ENCODE data around the gene ZNF883.
"Not testable (repeated sequence)": the region's sequence is repeated elsewhere in the genome, so short reads cannot be mapped to it uniquely, and the experiment has no call there.

ZNF883 gene

GRCh38 chr9:113011911-113012381 is at the start of gene ZNF883:
Gene ZNF883 (minus strand): TSS chr9:113012192.
- Histone ChIP-seq H4K20me1 (ENCODE audit: insufficient read depth, low read length) (no peaks in the 10 kb centered on the region), H3K9ac (ENCODE audit: low read length) (peak within 1 kb of the TSS; percentile 14; the same call in 1 of the 2 replicates), H3F3A (ENCODE audit: insufficient read depth, low read length) (no peaks in the 10 kb centered on the region), H2AFZ (ENCODE audit: low read length) (peak within 1 kb of the TSS; percentile 44), H3K9me3 (replicated peaks; ENCODE audit: insufficient read depth, low read length) (no peaks in the 10 kb centered on the region), H3K4me3 (ENCODE audit: low read length) (peak within 1 kb of the TSS; percentile 46), H3K27me3 (replicated peaks; ENCODE audit: insufficient read depth, low read length) (no peaks in the 10 kb centered on the region), H3K27ac (ENCODE audit: low read length) (no peak within 1 kb of the TSS), H3K36me3 (replicated peaks; ENCODE audit: insufficient read depth, low read length) (no peaks in the 10 kb centered on the region), H3K79me2 (ENCODE audit: low read length) (no peaks in the 10 kb centered on the region), H3K4me1 (ENCODE audit: low read length) (no peaks in the 10 kb centered on the region), H3K9me2 (replicated peaks; ENCODE audit: insufficient read depth, low read length) (no peaks in the 10 kb centered on the region), H3K4me2 (ENCODE audit: low read depth, low read length) (peak within 1 kb of the TSS; percentile 52; the same call in 1 of the 2 replicates)
- TF ChIP-seq CTCF (IDR thresholded peaks at IDR 0.05; ENCODE audit: low read length) (no peak), EZH2 (optimal IDR thresholded peaks at IDR 0.05; ENCODE audit: low read depth, low read length) (no peak), EZH2phosphoT487 (IDR thresholded peaks at IDR 0.05; ENCODE audit: low read length) (no peak)
- DNase-seq = peak; percentile 50

- not testable (repeated sequence) for H3K4me3 ChIP-seq (ENCODE audit: low read length); H3K79me2 ChIP-seq (ENCODE audit: low read length); H3K27ac ChIP-seq (ENCODE audit: low read length); H3K9ac ChIP-seq (ENCODE audit: low read length); DNase-seq; H3F3A ChIP-seq (ENCODE audit: insufficient read depth, low read length); H3K27me3 ChIP-seq (replicated peaks; ENCODE audit: insufficient read depth, low read length); H3K9me2 ChIP-seq (replicated peaks; ENCODE audit: insufficient read depth, low read length); H3K4me2 ChIP-seq (ENCODE audit: low read depth, low read length); H3K4me1 ChIP-seq (ENCODE audit: low read length); H3K36me3 ChIP-seq (replicated peaks; ENCODE audit: insufficient read depth, low read length); H4K20me1 ChIP-seq (ENCODE audit: insufficient read depth, low read length); H3K9me3 ChIP-seq (replicated peaks; ENCODE audit: insufficient read depth, low read length); H2AFZ ChIP-seq (ENCODE audit: low read length)
Measured at GRCh38 chr9:113061072-113061850, 49.3 kb upstream of the ZNF883 start.

- H3K4me1 ChIP-seq (ENCODE audit: low read length); H3K4me2 ChIP-seq (ENCODE audit: low read depth, low read length); H3K4me3 ChIP-seq (ENCODE audit: low read length); H3K9me2 ChIP-seq (replicated peaks; ENCODE audit: insufficient read depth, low read length); H3K36me3 ChIP-seq (replicated peaks; ENCODE audit: insufficient read depth, low read length); H3F3A ChIP-seq (ENCODE audit: insufficient read depth, low read length); H2AFZ ChIP-seq (ENCODE audit: low read length); DNase-seq; H3K27me3 ChIP-seq (replicated peaks; ENCODE audit: insufficient read depth, low read length); H3K9me3 ChIP-seq (replicated peaks; ENCODE audit: insufficient read depth, low read length); H3K79me2 ChIP-seq (ENCODE audit: low read length); H4K20me1 ChIP-seq (ENCODE audit: insufficient read depth, low read length); H3K27ac ChIP-seq (ENCODE audit: low read length); H3K9ac ChIP-seq (ENCODE audit: low read length): not testable (repeated sequence)
Measured at GRCh38 chr9:113059581-113060284, 47.7 kb upstream of the ZNF883 start.

- Histone ChIP-seq H3K4me3 (ENCODE audit: low read length) (peak overlapping the region; percentile 71), H3K36me3 (replicated peaks; ENCODE audit: insufficient read depth, low read length) (no peaks in the 10 kb centered on the region), H3K27me3 (replicated peaks; ENCODE audit: insufficient read depth, low read length) (no peaks in the 10 kb centered on the region), H3K9me3 (replicated peaks; ENCODE audit: insufficient read depth, low read length) (no peaks in the 10 kb centered on the region), H3K9ac (ENCODE audit: low read length) (no peak overlapping the region), H2AFZ (ENCODE audit: low read length) (peak overlapping the region; percentile 91), H4K20me1 (ENCODE audit: insufficient read depth, low read length) (no peaks in the 10 kb centered on the region), H3F3A (ENCODE audit: insufficient read depth, low read length) (no peaks in the 10 kb centered on the region), H3K4me1 (ENCODE audit: low read length) (no peaks in the 10 kb centered on the region), H3K79me2 (ENCODE audit: low read length) (no peaks in the 10 kb centered on the region), H3K9me2 (replicated peaks; ENCODE audit: insufficient read depth, low read length) (no peaks in the 10 kb centered on the region), H3K4me2 (ENCODE audit: low read depth, low read length) (peak overlapping the region; percentile 56), H3K27ac (ENCODE audit: low read length) (no peak overlapping the region)
- no peak for TF ChIP-seq CTCF (IDR thresholded peaks at IDR 0.05; ENCODE audit: low read length)
- TF ChIP-seq EZH2 (optimal IDR thresholded peaks at IDR 0.05; ENCODE audit: low read depth, low read length) = no peak
- TF ChIP-seq EZH2phosphoT487 (IDR thresholded peaks at IDR 0.05; ENCODE audit: low read length) = no peak
- no peak for DNase-seq
Measured at GRCh38 chr9:113057193-113057592, 45.2 kb upstream of the ZNF883 start.
